ENCODE measurements around the gene PPFIA4.
A peak's percentile ranks its signal among the peaks of the same experiment; 100 is the strongest.

Gene PPFIA4

GRCh38 chr1:203045821-203046594 is 19.7 kb downstream of the PPFIA4 start:
- no peak overlapping the region for H3K4me3 ChIP-seq (ENCODE audit: low read depth, low read length)
- TF ChIP-seq CTCF (IDR thresholded peaks at IDR 0.05; ENCODE audit: insufficient read depth, low read length, missing control alignments): no peak
- DNase-seq (ENCODE audit: low read depth, low spot score): no peak
- POLR2A ChIA-PET: no interaction called here
- CTCF ChIA-PET: interaction anchor here (0.9 to 15.3 kb wide), 10 partner anchors 5 to 223 kb away, joined by 3 to 209 read pairs (median 6); partner anchors contain the start of gene MYBPH

- ChIA-PET POLR2A (no interaction called here), CTCF (interaction anchor here (1.0 to 15.3 kb wide), 10 partner anchors 6 to 222 kb away, joined by 3 to 209 read pairs (median 6); partner anchors contain the start of gene MYBPH)
- H3K4me3 ChIP-seq (ENCODE audit: low read depth, low read length): no peak overlapping the region
- DNase-seq (ENCODE audit: low read depth, low spot score): peak; percentile 21
- no peak for TF ChIP-seq CTCF (IDR thresholded peaks at IDR 0.05; ENCODE audit: insufficient read depth, low read length, missing control alignments)
These were observed 20.8 kb downstream of the PPFIA4 start for GRCh38 chr1:203046984-203047630.

- CTCF ChIA-PET: interaction anchor here (1.5 to 15.3 kb wide), 3 partner anchors 7 to 20 kb away, joined by 4 to 152 read pairs (median 6); no protein-coding TSS in a partner anchor
- DNase-seq (ENCODE audit: low read depth, low spot score): no peak
- H3K4me3 ChIP-seq (ENCODE audit: low read depth, low read length): no peak overlapping the region
- no peak for TF ChIP-seq CTCF (IDR thresholded peaks at IDR 0.05; ENCODE audit: insufficient read depth, low read length, missing control alignments)
- POLR2A ChIA-PET: no interaction called here
These were observed 21.8 kb downstream of the PPFIA4 start for GRCh38 chr1:203048086-203048485.

GRCh38 chr1:203048555-203049051 is 22.3 kb downstream of the PPFIA4 start:
- POLR2A ChIA-PET: no interaction called here
- no peak overlapping the region for H3K4me3 ChIP-seq (ENCODE audit: low read depth, low read length)
- no peak for DNase-seq (ENCODE audit: low read depth, low spot score)
- TF ChIP-seq CTCF (IDR thresholded peaks at IDR 0.05; ENCODE audit: insufficient read depth, low read length, missing control alignments): no peak
- CTCF ChIA-PET: interaction anchor here (1.0 to 15.3 kb wide), 4 partner anchors 8 to 219 kb away, joined by 4 to 152 read pairs (median 5); no protein-coding TSS in a partner anchor

GRCh38 chr1:203049077-203049476 is 22.8 kb downstream of the PPFIA4 start:
- POLR2A ChIA-PET: no interaction called here
- no peak for DNase-seq (ENCODE audit: low read depth, low spot score)
- TF ChIP-seq CTCF (IDR thresholded peaks at IDR 0.05; ENCODE audit: insufficient read depth, low read length, missing control alignments): no peak
- CTCF ChIA-PET: interaction anchor here (1.0 to 15.3 kb wide), 4 partner anchors 8 to 218 kb away, joined by 4 to 152 read pairs (median 5); no protein-coding TSS in a partner anchor
- H3K4me3 ChIP-seq (ENCODE audit: low read depth, low read length): no peak overlapping the region
